ENCODE measurements around the gene GABBR2.

GABBR2 gene

DNA sequence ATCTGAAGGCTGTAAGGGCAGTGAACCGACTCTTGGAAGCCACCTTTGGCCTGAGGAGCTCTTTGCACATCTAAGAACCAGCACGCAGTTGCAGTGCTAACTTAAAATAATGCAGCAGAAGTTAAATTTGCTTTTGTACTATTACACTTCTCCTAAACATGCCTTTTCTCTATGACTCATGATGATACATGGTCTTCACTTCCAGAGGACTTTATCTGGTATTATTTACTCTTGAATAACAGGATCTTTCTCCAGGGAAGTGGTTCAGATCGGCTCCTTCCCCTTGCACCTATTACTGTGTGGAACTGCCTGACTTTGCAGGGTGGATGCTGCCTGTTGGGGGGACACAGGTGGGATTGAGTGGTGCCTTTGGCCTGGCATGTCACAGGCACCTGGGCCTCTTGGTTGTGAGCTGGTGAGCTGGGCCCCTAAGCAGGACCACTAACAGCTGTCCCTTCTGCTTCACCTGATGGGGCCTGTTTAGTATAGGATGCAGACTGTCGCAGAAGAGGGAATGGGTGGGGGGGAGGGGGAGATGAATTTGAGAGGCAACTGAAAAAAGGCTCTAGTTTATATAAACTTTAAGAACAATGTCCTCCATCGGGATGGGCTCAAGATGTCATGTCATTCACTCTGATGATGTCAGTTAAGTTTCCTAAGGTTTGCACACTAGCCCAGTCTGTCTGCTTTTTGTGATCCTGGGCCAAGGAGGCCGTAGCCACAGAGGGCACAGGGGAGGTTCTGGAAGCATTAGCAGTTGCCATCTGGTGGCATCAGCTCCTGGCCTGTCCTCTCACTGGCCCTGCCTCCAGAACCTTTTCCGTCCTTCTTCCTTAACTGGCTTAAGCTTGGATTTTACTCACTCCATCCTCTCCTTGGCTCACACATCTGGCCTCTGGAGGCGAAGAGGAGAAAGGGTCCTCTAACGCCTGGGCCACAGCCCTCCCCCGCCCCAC, 33.9 kb upstream of the GABBR2 start:
- Histone ChIP-seq H3K4me2 (ENCODE audit: low read length) (no peak overlapping the region), H3K14ac (ENCODE audit: low read length) (no peak overlapping the region), H3K27me3 (ENCODE audit: insufficient read depth, low read length) (no peaks in the 10 kb centered on the region), H4K91ac (ENCODE audit: low read depth, low read length) (no peak overlapping the region), H3K4me3 (ENCODE audit: low read depth, low read length) (no peak overlapping the region), H3K36me3 (ENCODE audit: control insufficient read depth in 1 of 2, insufficient read depth in 2 of 2, low read length in 2 of 2) (peaks cover 0 to 2% of the 10 kb centered on the region in 2 experiments), H3K9me3 (ENCODE audit: insufficient read depth, low read depth, low read length) (peaks cover 2% of the 10 kb centered on the region), H3K79me1 (ENCODE audit: low read length) (no peaks in the 10 kb centered on the region), H3K27ac (ENCODE audit: low read depth, low read length) (no peak overlapping the region), H2BK120ac (ENCODE audit: insufficient read depth, low read length, poor library complexity) (no peak overlapping the region), H3K79me2 (ENCODE audit: control insufficient read depth, insufficient read depth, low read length, poor library complexity) (no peaks in the 10 kb centered on the region), H3K4ac (ENCODE audit: low read depth, low read length) (no peak overlapping the region), H3K4me1 (ENCODE audit: control insufficient read depth in 1 of 2, insufficient read depth in 2 of 2, low read length in 2 of 2) (no peaks in the 10 kb centered on the region), H4K12ac (ENCODE audit: low read depth, low read length) (no peak overlapping the region), H4K8ac (ENCODE audit: low read depth, low read length) (no peak overlapping the region), H2BK5ac (ENCODE audit: low read depth, low read length, poor library complexity) (no peak overlapping the region), H3K23ac (ENCODE audit: low read length) (no peak overlapping the region), H3K18ac (ENCODE audit: low read length) (no peak overlapping the region), H2AFZ (ENCODE audit: insufficient read depth, low read length, poor library complexity) (no peak overlapping the region), H2AK5ac (ENCODE audit: low read length) (no peak overlapping the region), H2BK12ac (ENCODE audit: low read length) (no peak overlapping the region), H3K9ac (ENCODE audit: low read length) (no peak overlapping the region)
- WGBS (ENCODE audit: extremely low coverage, insufficient coverage, insufficient read length): no CpG with 5 or more reads among the region's 10 CpGs
- DNase-seq: no peak

DNA sequence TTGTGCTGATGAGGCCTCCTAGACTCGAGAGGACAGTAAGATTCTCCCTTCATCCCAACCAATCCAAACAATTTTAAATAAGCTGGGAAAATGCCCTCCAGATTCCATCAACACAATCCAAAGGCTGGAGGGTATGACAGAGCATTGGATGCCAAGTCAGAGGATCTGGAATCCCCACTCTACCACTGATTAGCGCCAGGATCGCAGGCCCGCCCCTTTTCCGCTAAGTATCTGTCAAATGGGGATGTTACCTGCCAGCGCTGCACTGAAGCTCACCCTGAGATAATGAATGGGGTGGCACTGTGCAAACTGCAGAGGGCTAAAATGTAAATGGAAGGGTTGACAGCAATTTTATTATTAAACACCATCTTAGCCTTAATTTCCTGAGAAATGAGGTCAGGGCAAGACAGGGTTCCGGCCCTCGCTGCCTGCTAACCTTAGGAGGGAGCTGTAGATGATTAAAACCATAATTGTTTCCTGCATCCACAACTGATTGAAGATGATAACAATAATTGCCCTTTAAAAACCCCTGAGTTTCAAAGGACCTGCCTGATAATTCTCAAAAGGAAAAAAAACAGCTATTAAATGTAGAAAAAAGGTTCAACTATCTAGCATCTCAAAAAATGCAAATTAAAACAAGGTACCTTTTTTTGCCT, 31.6 kb upstream of the GABBR2 start:
- H4K12ac ChIP-seq (ENCODE audit: low read depth, low read length): no peak overlapping the region
- no peaks in the 10 kb centered on the region for H3K27me3 ChIP-seq (ENCODE audit: insufficient read depth, low read length)
- no peaks in the 10 kb centered on the region for H3K4me1 ChIP-seq (ENCODE audit: control insufficient read depth in 1 of 2, insufficient read depth in 2 of 2, low read length in 2 of 2)
- no peak overlapping the region for H2AK5ac ChIP-seq (ENCODE audit: low read length)
- no peaks in the 10 kb centered on the region for H3K79me2 ChIP-seq (ENCODE audit: control insufficient read depth, insufficient read depth, low read length, poor library complexity)
- no peak overlapping the region for H2BK12ac ChIP-seq (ENCODE audit: low read length)
- H3K9ac ChIP-seq (ENCODE audit: low read length): no peak overlapping the region
- H2BK120ac ChIP-seq (ENCODE audit: insufficient read depth, low read length, poor library complexity): no peak overlapping the region
- H3K14ac ChIP-seq (ENCODE audit: low read length): no peak overlapping the region
- no peak overlapping the region for H2AFZ ChIP-seq (ENCODE audit: insufficient read depth, low read length, poor library complexity)
- H3K4ac ChIP-seq (ENCODE audit: low read depth, low read length): no peak overlapping the region
- peaks cover 6% of the 10 kb centered on the region in 2 experiments for H3K36me3 ChIP-seq (ENCODE audit: control insufficient read depth in 1 of 2, insufficient read depth in 2 of 2, low read length in 2 of 2)
- no peak overlapping the region for H2BK5ac ChIP-seq (ENCODE audit: low read depth, low read length, poor library complexity)
- H3K23ac ChIP-seq (ENCODE audit: low read length): no peak overlapping the region
- peaks cover 2% of the 10 kb centered on the region for H3K9me3 ChIP-seq (ENCODE audit: insufficient read depth, low read depth, low read length)
- no CpG with 5 or more reads among the region's 8 CpGs for WGBS (ENCODE audit: extremely low coverage, insufficient coverage, insufficient read length)
- no peak for DNase-seq
- H3K27ac ChIP-seq (ENCODE audit: low read depth, low read length): no peak overlapping the region
- no peak overlapping the region for H3K4me2 ChIP-seq (ENCODE audit: low read length)
- H4K91ac ChIP-seq (ENCODE audit: low read depth, low read length): no peak overlapping the region
- no peaks in the 10 kb centered on the region for H3K79me1 ChIP-seq (ENCODE audit: low read length)
- no peak overlapping the region for H3K4me3 ChIP-seq (ENCODE audit: low read depth, low read length)
- no peak overlapping the region for H3K18ac ChIP-seq (ENCODE audit: low read length)
- no peak overlapping the region for H4K8ac ChIP-seq (ENCODE audit: low read depth, low read length)

DNA sequence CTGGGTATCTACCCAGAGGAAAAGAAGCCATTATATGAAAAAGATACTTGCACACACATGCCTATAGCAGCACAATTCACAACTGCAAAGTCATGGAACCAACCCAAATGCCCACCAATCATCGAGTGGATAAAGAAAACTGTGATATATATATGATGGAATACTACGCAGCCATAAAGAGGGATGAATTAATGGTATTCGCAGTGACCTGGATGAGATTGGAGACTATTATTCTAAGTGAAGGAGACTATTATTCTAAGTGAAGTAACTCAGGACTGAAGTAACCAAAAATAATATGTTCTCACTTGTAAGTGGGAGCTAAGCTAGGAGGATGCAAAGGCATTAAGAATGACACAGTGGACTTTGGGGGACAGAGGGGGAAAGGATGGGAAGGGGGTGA, 30.0 kb upstream of the GABBR2 start:
- Histone ChIP-seq H3K4me3 (ENCODE audit: low read depth, low read length) (no peak overlapping the region), H3K23ac (ENCODE audit: low read length) (no peak overlapping the region), H3K14ac (ENCODE audit: low read length) (no peak overlapping the region), H3K36me3 (ENCODE audit: control insufficient read depth in 1 of 2, insufficient read depth in 2 of 2, low read length in 2 of 2) (peaks cover 6 to 8% of the 10 kb centered on the region in 2 experiments), H3K9ac (ENCODE audit: low read length) (no peak overlapping the region), H3K4ac (ENCODE audit: low read depth, low read length) (no peak overlapping the region), H3K18ac (ENCODE audit: low read length) (no peak overlapping the region), H3K27me3 (ENCODE audit: insufficient read depth, low read length) (no peaks in the 10 kb centered on the region), H4K12ac (ENCODE audit: low read depth, low read length) (no peak overlapping the region), H2AFZ (ENCODE audit: insufficient read depth, low read length, poor library complexity) (no peak overlapping the region), H4K91ac (ENCODE audit: low read depth, low read length) (no peak overlapping the region), H2BK120ac (ENCODE audit: insufficient read depth, low read length, poor library complexity) (no peak overlapping the region), H2BK5ac (ENCODE audit: low read depth, low read length, poor library complexity) (no peak overlapping the region), H3K27ac (ENCODE audit: low read depth, low read length) (no peak overlapping the region), H3K9me3 (ENCODE audit: insufficient read depth, low read depth, low read length) (peaks cover 2% of the 10 kb centered on the region), H2AK5ac (ENCODE audit: low read length) (no peak overlapping the region), H3K4me2 (ENCODE audit: low read length) (no peak overlapping the region), H2BK12ac (ENCODE audit: low read length) (no peak overlapping the region), H3K79me1 (ENCODE audit: low read length) (no peaks in the 10 kb centered on the region), H4K8ac (ENCODE audit: low read depth, low read length) (no peak overlapping the region), H3K79me2 (ENCODE audit: control insufficient read depth, insufficient read depth, low read length, poor library complexity) (no peaks in the 10 kb centered on the region), H3K4me1 (ENCODE audit: control insufficient read depth in 1 of 2, insufficient read depth in 2 of 2, low read length in 2 of 2) (no peaks in the 10 kb centered on the region)
- no peak for DNase-seq
- no CpG with 5 or more reads among the region's 3 CpGs for WGBS (ENCODE audit: extremely low coverage, insufficient coverage, insufficient read length)

DNA sequence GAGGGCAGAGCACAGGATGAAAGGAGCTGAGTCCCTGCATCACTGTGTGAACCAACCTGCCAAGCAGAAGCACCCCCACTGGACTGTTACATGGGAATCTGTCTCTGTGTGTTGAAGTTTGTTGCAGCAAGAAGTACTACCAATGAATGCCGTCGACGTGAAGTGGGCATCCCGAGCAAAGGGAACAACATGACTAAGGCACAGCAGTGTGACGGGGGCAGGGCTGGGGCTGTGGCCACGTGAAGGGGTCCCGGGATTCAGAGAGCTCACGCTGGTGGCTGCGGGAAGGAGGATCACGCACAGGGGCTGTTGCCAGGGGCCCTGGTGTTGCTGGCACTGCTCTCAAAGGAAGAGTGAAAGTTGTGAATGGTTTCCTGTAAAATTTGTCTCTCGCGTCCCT, 27.5 kb upstream of the GABBR2 start:
- Histone ChIP-seq H3K36me3 (ENCODE audit: control insufficient read depth in 1 of 2, insufficient read depth in 2 of 2, low read length in 2 of 2) (peaks cover 6 to 8% of the 10 kb centered on the region in 2 experiments), H3K4ac (ENCODE audit: low read depth, low read length) (no peak overlapping the region), H3K79me2 (ENCODE audit: control insufficient read depth, insufficient read depth, low read length, poor library complexity) (no peaks in the 10 kb centered on the region), H3K4me1 (ENCODE audit: control insufficient read depth in 1 of 2, insufficient read depth in 2 of 2, low read length in 2 of 2) (no peaks in the 10 kb centered on the region), H2BK12ac (ENCODE audit: low read length) (no peak overlapping the region), H3K79me1 (ENCODE audit: low read length) (no peaks in the 10 kb centered on the region), H4K91ac (ENCODE audit: low read depth, low read length) (no peak overlapping the region), H3K9ac (ENCODE audit: low read length) (no peak overlapping the region), H3K14ac (ENCODE audit: low read length) (no peak overlapping the region), H2AFZ (ENCODE audit: insufficient read depth, low read length, poor library complexity) (no peak overlapping the region), H2BK5ac (ENCODE audit: low read depth, low read length, poor library complexity) (no peak overlapping the region), H3K9me3 (ENCODE audit: insufficient read depth, low read depth, low read length) (no peaks in the 10 kb centered on the region), H3K4me3 (ENCODE audit: low read depth, low read length) (no peak overlapping the region), H3K23ac (ENCODE audit: low read length) (no peak overlapping the region), H3K18ac (ENCODE audit: low read length) (no peak overlapping the region), H4K12ac (ENCODE audit: low read depth, low read length) (no peak overlapping the region), H2AK5ac (ENCODE audit: low read length) (no peak overlapping the region), H3K27ac (ENCODE audit: low read depth, low read length) (no peak overlapping the region), H2BK120ac (ENCODE audit: insufficient read depth, low read length, poor library complexity) (no peak overlapping the region), H3K27me3 (ENCODE audit: insufficient read depth, low read length) (no peaks in the 10 kb centered on the region), H4K8ac (ENCODE audit: low read depth, low read length) (no peak overlapping the region), H3K4me2 (ENCODE audit: low read length) (no peak overlapping the region)
- no peak for DNase-seq
- WGBS (ENCODE audit: extremely low coverage, insufficient coverage, insufficient read length): no CpG with 5 or more reads among the region's 12 CpGs

All from trophoblast cell (in vitro differentiated cells and primary cell).